ENCODE results near the gene PPP2R5C. TPM values are rescaled to one million over a fixed set of nuclear protein-coding genes. Genes with fewer than 3 reads are reported as not detected.

PPP2R5C gene
- total RNA-seq (2022; extraction: Qiagen RNA extraction): 61.3 to 71.9 TPM (median 67.2 TPM) in 5 replicates

DNA sequence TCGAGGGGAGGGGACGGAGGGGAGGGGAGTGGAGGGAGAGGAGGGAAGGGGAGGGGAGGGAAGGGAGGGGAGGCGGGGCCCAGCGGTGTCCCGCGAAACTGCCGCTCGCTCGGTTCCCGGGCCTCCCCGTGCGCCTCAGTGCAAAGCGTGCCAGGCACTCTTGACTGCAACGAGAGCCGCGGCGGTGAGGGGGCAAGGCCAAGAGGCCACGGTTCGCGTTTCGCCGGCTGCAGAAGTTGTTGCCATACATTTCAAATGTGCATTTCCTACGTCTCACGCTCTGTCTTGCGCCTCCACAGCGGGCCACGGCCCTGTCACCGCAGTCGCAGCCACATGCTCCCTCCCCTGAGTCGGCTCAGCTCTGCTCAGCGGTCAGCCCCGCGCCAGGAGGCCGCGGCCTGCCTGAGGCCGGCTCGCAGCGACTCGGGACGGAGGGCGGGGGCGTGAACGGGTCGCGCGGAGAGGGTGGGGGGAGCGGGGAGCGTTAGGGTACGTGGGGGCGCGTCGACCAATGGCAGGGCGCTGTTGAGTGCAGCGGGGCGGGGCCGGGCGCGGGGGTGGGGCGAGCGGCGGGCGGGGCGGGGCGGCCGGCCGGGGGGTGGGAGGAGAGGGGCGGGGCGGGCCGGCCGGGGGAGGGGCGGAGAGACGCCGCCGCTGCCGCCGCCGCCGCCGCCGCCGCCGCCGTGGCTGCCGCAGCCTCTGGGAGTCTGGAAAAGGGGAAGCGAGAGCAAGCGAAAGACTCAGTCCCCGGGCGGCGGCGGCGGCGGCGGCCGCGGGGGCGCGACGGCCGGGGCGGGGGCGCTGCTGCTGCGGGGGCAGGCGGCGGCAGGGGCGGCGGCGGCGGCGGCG, at the start of gene PPP2R5C:
Gene PPP2R5C, plus strand, starts transcription at position 678 of the 849 bp plus-strand sequence. CDS start 185 bp downstream, outside the sequence.

DNA sequence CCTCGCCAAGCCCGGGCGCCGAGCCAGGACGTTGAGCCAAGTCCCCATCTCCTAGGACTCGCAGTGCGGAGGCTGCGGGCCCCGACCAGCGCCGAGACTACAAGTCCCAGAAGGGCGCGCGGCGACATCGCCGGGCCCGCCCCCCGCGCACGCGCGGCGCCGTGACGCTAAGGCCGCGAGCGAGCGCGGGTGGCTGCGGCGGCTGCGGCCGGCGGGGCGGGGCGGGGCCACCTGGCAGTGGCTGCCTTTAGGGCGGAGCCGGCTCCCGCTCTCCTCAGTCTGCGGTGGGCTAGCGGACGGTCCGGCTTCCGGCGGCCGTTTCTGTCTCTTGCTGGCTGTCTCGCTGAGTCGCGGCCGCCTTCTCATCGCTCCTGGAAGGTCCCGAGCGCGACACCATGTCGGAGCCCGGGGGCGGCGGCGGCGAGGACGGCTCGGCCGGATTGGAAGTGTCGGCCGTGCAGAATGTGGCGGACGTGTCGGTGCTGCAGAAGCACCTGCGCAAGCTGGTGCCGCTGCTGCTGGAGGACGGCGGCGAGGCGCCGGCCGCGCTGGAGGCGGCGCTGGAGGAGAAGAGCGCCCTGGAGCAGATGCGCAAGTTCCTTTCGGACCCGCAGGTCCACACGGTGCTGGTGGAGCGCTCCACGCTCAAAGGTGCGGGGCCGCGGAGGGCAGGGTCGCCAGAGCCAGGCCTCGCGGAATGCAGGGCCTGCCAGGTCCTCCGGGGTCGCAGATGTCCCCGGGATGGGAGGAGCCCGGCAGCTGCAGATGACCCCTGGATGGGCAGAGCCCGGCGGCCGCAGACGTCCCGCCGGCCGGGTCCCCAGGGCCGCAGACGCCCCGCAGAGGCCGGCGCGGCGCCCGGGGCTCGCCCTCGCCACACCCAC, 203.0 kb downstream of the PPP2R5C start, which contains the start of gene DYNC1H1:
Gene DYNC1H1, plus strand, starts transcription at position 277 of the 884 bp plus-strand sequence. Its CDS starts 119 bp downstream, at position 396.

Other genes starting within 250 kb of the PPP2R5C start
- not detected in 5 replicates for gene DIO3, start 200.2 kb upstream of the PPP2R5C start, total RNA-seq (2022; extraction: Qiagen RNA extraction)
- 159 to 230 TPM (median 220 TPM) in 5 replicates for gene DYNC1H1, start 202.9 kb downstream of the PPP2R5C start, total RNA-seq (2022; extraction: Qiagen RNA extraction)